ENCODE results near the gene SLC6A7.
A peak's percentile ranks its signal among the peaks of the same experiment; 100 is the strongest.

The SLC6A7 gene

DNA sequence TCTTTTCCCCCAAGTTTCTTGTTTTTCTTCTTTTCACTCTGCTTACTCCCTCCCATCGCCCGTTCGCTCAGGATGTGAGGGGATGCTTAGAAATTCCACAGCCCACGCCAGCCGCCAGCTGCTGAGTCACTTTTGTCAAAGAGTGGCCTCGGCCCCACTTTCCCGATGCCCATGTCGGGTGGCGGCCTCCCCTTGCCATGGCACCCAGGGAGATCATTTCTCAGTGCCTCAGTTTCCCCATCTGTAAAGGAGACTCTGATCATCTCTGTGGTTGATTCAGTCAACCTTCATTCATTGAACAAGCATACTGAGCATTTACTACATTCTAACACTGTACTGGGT lies 33.9 kb upstream of the SLC6A7 start:
- DNase-seq: no peak

DNA sequence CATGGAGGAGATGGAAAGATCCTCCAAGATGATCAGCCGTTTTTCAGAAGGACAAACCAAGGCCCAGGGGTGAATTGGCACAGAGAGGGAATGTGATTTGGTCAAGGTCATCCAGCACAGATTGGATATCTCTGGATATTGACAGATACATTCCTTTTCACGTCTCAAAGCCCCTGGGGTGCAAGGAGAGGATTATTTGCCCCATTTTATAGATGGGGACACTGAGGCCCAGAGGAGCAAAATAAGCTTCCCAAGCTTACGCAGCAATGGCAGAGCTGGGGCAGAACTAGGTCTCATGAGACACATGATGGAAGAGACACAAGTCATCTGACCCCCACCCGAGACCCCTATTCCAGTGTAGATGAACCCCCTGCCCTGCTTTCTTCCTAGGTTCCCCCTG lies 33.3 kb upstream of the SLC6A7 start:
- no peak for DNase-seq

DNA sequence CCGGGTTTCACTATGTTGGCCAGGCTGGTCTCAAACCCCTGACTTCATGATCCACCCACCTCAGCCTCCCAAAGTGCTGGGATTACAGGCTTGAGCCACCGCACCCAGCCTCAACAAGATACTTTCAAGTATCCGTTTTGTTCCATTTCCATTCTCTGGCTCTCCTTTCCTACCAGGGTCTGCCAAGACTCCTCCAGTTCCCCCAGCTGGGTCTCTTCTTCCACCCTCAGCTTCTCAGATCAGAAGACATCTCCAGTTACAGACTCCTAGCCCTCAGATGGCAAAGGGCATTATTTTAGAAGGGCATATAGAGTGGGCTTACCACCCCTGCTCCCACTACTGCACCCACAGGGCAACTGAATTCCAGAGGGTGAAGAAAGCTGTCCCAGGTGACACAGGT lies 32.7 kb upstream of the SLC6A7 start:
- no peak for DNase-seq

DNA sequence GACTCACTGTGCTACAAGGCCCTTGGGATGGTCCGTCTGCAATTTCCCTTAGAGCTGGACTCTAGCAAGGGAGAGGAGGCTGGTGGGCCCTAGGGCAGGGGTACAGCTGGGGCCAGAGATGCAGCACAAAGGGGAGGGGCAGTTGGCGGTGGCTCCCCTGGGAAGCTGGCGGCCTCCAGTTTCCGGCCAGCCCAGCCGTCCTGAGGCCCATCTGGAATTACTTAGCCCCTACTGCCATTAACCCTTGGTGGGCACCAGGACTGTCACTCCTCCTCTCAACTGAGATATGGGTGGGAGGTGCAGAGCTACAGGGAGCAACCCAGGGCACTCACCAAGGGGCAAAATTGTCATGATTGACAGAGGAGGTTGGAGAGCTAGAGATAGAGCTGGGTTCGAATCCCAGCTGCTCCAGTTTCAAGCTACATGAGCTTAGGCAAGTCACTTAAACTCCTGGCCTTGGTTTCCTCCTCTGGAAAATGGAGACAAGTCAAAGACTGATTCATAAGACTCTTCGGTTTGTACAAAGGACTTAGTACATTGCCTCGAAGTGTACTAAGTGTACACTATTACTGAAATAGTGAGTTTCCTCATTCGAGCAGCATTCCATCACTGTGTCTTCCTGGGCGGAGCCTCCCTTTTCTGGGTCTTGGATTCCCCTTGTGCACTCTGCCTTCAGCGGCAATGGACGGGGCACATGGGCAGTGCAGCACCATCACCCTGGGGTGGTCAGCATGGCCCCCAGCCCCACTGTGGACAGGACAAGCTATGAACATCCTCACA lies 31.5 kb upstream of the SLC6A7 start:
- no peak for DNase-seq

DNA sequence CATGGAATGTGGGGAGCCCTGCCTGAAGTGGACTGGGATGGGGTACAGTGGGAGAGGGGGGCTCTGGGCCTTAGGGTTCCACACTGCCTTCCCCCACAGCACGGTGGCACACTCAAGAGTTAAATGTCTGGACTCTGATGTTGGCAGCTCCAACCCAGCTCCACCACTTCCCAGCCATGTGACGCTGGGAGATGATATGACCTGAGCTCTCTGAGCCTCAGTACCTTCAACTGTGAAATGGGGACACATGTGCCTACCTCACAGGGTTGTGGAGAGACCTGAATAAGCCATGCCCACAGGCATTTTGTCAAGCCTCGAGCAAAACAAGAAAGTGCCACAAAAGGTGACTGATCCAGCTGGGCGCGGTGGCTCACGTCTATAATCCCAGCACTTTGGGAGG lies 30.8 kb upstream of the SLC6A7 start:
- DNase-seq: no peak

DNA sequence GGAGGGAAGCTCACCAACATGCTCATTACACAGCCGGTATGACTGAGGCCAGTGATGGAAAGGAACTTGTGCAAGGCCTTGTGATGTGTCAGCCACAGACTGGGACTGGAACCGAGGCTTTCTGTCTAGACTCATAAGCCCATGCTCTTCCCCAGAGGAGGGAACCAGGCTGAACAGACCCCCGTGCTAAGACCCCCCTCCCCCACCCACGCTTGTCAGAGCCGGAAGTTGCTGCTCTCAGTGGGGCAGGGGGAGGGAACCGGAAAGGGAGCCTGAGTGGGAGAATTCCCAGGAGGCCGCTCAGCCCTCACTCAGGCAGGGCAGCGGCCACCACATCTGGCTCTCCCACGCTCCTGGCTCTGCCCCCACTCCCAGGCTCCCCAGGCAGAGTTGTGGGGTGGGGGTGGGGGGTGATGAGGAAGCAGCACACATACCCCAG lies 30.1 kb upstream of the SLC6A7 start:
- DNase-seq: no peak

DNA sequence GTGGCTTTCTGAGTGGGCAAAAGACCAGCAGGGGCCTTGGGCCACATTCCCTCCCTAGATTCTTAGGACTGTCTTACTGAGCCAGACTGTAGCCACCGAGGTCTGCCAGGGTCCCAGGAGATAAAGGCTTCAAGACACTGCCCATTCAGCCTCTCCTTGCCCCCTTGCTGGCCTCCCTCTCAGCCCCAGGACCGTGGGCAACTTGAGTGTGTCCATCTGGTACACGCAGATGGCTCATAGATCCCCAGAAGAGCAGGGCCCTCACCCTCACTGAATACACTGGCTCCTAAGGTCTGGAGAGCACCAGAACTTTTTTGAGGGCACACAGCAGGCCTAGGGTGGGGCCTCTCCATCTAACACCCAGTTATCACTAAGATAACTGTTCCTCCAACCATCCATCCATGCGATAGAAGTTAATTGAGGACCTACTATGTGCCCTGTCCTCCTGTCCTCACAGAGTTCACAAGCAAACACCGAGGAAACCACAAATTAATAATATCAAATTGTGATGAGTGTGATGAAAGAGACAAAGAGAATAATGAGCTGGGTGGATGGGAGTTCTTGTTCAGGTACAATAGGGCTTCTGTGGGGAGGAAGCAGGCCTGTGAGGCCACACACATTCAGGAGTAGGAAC lies 29.3 kb upstream of the SLC6A7 start:
- DNase-seq: no peak

DNA sequence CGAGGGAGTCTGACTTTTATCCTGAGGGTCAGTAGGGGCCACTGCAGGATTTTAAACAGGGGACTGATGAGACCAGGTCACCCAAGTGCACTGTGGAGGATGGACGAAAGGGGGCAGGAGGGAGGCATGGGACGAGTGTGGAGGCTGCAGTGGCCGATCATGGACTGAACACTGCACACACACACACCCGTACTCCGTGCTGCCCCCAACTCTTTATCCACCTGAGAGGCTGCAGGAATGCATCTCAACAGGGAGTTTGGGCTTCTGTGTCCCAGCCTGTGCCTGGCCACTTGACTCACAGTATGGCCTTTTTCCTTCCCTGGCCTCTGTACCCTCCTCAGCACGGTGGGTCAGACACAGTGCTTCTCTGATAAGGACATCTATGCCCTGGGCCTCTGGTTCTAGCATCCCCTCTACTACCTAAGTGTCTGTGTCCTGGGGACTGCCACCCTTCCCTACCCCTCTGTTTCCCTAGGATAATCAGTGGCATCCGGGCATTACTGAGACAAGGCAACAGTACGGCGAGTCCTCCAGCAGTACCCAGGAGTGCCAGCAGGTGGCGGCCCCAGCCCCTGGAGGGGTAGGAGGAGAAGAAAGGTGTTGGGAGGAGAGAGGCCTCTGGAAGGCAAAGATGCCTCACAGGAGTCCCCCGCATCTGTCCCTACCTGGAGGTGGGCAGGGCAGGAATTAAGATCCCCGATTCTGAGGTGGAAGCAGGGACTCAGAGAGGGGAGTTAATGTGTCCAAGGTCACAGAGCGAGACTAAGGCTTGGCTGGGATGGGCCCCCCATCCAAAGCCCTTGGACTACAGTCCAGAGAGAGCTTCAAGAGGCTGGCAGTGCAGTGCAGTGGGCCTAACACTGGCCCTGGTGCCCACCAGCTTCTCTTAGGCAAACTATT lies 28.4 kb upstream of the SLC6A7 start:
- DNase-seq: peak; percentile 54

DNA sequence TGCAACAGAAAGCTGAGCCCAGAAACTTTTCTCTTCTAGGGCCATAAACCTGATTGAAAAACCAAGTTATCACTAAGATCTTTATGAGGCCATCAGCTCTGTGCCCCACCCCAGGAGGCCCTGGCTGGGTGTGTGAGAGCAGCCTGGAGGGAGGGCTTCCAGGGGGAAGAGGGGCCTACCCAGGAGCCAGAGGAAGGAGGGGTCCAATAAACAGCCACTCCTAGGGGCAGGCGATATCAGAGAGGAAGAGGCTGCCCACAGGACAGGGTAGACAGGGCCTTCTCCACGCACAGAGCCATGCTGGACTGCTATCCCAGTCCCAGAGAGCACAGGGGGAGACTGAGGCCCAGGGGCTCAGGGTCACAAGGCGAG lies 27.7 kb upstream of the SLC6A7 start:
- DNase-seq: no peak

DNA sequence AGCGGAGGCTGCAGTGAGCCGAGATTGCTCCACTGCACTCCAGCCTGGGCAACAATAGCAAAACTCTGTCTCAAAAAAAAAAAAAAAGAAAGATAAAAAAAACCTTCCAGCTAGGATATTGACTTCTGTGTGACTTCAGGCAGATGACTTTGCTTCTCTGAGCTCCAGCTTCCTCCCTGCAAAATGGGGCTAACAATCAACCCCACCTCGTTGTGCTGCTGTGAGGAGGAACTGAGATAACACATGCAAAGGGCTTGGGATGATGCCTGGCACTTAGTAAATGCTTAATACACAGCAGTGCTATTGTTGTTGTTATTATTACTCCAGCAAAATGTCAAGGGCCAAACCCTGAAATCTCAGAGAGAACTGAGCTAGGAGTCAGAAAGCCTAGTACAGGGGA lies 26.8 kb upstream of the SLC6A7 start:
- DNase-seq: no peak

DNA sequence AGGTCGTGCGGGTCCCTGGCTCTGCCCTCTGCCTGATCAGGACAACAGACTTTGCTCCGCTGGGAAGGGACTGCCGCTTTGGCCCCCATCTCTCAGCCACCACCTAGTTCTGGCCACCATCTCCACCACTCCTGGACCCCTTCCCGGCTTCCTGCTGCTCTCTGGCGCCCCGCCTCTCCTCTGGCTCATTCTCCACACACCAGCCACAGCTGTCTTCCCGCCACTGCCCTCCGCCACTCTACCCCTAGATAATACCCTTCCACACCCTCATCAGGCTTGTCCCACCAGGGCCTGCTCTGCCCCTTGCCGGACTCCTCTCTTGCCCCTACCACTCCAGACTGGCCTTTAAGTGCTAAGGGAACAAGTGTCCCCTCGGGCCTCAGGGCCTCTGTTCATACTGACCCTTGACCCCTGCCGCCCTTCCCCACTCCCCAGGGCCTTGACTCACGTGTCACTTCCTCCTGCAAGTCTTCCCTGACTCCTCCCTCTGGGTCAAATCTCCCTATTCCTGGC lies 26.3 kb upstream of the SLC6A7 start:
- no peak for DNase-seq

DNA sequence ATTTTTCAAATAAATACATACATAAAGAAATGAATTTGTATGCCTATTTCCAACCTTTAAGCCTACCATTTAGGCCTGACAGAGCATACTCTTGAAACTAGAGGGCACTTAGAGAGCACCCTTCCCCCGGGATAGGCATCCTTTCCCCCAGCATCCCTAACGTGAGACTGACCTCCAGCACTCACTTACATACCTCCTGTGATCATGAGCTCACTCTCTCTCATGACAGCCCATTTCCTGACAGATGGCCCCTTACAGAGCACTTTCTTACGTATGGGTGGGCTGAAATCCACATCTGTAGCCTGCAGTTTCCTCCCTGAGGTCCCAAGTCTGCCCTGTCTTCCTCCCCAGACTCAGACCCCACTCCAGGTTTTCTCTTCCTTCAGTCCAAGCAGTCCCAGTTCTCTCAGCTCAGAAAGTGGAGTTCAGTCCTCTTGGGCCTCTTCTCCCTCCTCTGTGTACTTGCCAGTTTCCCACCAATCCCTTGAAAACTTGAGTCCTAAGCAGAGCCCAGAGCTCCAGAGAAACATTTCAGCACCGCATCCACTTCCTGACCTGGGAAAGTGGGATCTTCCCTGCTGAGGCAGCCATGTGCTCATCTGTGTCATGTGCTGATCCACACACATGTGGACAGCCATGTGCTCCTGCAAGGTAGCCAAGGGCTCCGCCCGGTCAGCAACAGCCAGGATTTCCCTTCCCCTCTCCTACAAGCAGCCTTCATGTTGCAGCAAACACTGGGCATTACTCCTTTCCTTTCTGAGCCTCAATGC lies 25.5 kb upstream of the SLC6A7 start:
- no peak for DNase-seq

DNA sequence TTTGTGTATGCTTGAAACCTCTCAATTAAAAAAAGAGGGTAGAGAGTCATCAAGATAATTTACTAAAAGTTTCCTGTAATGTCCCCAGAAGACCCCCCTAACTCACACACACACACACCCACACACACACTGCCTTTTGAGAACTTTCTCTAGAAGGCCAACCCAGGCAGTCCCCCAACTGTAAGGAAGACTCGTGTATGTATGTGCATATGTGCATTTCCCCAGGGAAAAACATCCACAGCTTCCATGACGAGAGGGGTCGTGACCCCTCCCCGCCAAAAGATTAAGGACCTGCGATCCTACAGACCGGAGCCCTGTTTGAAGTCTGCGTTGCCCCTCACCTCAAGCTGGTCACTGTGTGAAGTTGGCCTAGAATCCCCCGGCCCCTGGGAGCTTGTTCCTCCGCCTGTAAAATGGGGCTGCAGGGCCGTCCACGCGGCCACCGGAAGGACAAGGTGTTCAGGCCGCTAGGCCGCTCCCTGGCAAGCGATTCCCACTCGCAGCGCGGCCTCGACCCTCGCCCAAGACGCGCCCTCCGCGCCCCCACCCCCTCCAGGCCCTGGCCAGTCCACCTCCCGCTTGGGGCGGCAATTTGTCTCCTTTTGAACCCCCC lies 23.7 kb upstream of the SLC6A7 start:
- DNase-seq: no peak

DNA sequence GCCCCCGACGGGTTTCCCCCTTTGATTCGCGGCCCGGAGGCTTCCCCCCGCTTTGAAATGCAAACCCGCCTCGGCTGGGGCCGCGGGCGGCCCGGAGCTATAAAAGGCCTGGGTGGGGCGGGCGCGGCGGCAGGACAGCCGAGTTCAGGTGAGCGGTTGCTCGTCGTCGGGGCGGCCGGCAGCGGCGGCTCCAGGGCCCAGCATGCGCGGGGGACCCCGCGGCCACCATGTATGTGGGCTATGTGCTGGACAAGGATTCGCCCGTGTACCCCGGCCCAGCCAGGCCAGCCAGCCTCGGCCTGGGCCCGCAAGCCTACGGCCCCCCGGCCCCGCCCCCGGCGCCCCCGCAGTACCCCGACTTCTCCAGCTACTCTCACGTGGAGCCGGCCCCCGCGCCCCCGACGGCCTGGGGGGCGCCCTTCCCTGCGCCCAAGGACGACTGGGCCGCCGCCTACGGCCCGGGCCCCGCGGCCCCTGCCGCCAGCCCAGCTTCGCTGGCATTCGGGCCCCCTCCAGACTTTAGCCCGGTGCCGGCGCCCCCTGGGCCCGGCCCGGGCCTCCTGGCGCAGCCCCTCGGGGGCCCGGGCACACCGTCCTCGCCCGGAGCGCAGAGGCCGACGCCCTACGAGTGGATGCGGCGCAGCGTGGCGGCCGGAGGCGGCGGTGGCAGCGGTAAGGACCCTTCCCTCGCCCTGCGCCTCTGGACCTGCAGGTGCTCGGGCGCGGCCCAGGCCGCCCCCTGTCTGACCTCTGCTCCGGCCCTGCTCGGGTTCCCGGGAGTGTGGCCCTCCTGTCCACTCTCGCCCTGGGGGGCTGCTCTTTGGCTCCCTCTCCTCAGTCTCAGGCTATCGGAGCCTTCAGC lies 23.0 kb upstream of the SLC6A7 start, which contains the start of gene CDX1:
CDX1 (plus strand) TSS at position 129 of the 862 bp plus-strand sequence; CDS start at position 228, 99 bp downstream.
- no peak for DNase-seq

DNA sequence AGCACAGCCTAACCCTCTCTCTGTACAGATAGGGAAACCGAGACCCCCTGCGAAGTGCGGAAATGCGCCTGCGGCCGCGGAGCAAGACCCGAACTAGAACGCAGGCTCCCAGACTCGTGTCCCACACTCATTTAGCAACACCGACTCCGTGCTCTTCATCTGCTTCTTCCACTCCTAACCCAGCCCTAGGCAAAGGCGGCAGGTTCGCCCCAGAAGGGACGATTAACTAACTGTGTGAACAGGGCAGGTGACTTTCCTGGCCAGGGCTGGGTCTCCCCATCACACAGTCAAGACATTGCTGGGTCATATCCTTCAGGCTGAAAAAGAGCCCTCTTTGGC lies 22.4 kb upstream of the SLC6A7 start:
- DNase-seq: no peak

DNA sequence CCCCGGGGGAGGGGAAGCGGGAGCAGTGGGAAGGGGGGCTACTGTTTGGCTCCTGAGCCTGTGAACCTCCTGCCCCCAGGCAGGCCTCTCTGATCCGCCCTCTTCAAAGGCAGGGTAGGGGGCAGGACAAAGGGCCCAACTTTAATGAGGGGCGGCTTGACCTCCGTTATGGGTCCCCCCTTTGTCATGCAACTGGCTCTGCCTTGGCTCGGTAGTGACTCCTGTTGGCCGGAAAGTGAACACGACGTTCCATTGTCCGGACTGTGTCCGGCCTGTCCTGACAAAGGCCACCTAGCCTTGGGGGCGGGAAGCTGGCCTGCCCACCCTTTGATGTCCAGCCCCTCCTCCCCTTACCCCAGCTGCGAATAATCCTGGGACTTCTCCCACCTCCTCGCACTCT lies 22.0 kb upstream of the SLC6A7 start:
- no peak for DNase-seq

DNA sequence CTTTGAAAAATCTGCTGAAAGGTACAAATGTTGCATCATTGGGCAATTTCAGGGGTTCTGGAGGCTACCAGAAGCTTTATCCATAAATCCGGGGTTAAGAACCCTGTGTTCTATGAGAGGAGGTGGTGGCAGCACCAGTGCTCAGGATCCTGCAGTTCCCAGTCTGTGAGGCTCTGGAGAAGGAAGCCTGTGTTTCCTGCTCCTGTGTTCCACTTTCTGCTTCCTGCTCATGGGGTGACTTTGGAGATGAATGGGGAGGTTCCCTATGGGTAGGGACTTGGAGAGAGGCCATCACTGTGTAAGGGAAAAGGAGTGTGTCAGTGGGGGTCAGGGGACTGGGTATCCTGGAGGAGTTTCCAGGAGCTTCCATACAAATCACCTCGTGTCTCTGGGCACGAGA lies 21.0 kb upstream of the SLC6A7 start:
- no peak for DNase-seq

DNA sequence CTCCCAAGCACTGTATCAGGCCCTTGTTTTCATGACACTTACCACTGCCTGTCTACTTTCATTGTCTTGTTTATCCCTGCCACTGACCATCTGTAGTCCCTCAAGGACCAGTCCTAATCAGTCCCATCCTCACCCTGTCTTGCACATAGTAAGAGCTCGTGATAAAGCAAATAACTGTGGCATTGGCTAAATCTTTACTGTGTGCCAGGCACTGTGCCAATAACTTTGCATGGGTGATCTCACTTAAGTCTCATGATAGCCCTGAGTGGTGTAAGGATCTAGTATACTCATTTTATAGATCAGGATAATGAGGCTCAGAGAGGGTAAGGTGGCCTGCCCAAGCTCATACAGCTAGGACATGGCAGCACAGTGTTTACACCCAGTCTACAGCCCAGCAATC lies 17.7 kb upstream of the SLC6A7 start:
- DNase-seq: no peak

DNA sequence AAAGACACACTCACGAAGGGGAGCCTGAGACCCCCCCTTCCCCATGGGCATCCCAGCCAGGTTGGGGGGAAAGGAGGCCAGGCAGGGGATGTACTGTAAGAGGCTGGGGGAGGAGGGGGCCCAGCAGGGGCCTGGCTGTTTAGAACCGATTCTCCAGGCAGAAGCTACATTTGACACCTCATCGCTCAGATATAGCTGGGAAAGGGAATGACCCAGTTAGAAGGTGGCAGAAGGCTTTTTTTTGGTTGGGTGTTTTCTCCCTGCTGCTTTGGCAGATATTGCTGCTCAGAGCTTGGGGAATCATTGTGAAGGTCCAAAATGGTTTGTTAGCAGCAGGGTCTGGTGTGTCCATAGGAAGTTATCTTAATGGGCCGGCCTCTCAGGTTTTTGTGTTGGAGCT lies 17.3 kb upstream of the SLC6A7 start:
- DNase-seq: no peak

DNA sequence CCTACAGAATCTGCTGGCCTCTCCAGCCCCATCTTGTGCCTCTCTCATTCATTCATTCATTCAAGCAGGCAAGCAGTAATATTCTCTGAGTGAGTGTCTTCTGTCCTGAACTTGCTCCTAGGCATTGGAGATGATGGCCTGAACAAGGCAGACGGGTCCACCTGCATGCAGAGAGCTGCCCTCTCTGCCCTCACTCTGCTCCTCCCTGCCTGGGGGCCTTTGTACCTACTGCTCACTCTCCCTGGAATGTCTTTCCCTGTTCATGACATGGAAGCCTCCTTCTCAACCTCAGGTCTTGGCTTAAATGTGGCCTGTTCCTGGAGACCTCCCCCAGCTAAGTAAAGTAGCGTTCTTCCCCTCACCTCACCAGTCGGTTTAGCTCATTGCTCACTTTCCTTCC lies 16.7 kb upstream of the SLC6A7 start:
- DNase-seq: no peak

DNA sequence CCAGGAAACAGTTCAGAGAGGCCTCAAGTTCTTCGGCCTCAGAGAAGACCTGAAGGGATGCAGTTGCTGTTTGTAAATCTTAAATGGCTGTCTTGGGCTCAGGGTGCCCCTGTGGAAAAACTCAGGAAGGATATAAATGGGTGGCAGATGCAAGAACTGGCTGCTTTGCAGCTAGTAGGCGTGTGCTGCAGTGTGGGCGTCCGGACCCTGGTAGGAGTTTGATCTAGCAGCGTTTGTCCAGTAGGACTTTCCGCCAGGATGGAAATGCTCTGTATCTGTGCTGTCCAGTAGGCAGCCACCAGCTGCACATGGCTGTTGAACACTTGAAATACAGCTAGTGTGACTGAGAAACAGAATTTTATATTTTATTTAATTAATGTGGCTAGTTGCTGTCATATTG lies 15.6 kb upstream of the SLC6A7 start:
- DNase-seq: no peak

DNA sequence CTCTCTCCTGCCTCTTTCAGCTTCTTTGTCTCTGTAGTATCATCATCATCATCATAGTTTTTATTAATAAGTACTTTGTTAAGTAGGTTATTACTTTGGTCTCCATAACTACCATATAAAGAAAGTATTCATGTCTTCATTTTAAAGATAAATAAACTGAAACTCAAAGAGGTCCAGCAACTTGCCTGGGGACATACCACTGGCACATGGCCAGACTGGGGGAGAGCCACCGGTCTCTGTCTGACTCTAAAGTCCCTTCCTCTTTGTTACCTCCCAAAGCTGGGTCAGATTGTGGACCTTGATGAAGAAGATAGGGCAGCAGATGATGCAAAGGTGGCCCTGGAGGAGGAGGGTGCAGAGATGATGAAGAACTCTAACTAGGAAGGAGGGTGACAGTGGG lies 14.8 kb upstream of the SLC6A7 start:
- no peak for DNase-seq

All from activated effector memory CD4-positive, alpha-beta T cell treated with Interleukin-2 at 50 U/mL for 16 hours (primary cell).